Type B pancreatic cell (in vitro differentiated cells): ENCODE data around the gene OPRM1. TPM values are rescaled to one million over a fixed set of nuclear protein-coding genes. Genes with fewer than 3 reads are reported as not detected.

ENCODE experiments used
- DNase-seq: peaks from one replicate; pipeline ENCODE4 v3.0.0; 2021; ENCODE audit warnings: mixed read lengths; ENCODE audit not compliant: unreplicated experiment; ENCODE audit errors: extremely low spot score
- H3K27ac Mint-ChIP-seq: 2 replicates; pipeline ENCODE4 v1.8.0; 2021; ENCODE audit warnings: mild to moderate bottlenecking, mixed read lengths
- H3K27me3 Mint-ChIP-seq: 2 replicates; pipeline ENCODE4 v1.8.0; 2021; ENCODE audit warnings: mixed read lengths
- H3K36me3 Mint-ChIP-seq: 2 replicates; pipeline ENCODE4 v1.8.0; 2021; ENCODE audit warnings: mixed read lengths
- H3K4me1 Mint-ChIP-seq: one replicate; pipeline ENCODE4 v1.8.0; 2021; ENCODE audit warnings: mixed read lengths; ENCODE audit not compliant: unreplicated experiment
- H3K4me3 Mint-ChIP-seq: 2 replicates; pipeline ENCODE4 v1.8.0; 2021; ENCODE audit warnings: mild to moderate bottlenecking, mixed read lengths
- H3K9me3 Mint-ChIP-seq: 2 replicates; pipeline ENCODE4 v1.8.0; 2021; ENCODE audit warnings: mixed read lengths
- total RNA-seq: library from RNA; stranded (reverse); gene quantifications from 2 replicates; pipeline ENCODE4 v1.2.1, GENCODE V29; 2021; ENCODE audit warnings: low replicate concordance
- TF ChIP-seq, protein P1 (sequence below): fragments of 200-600 bp; sonication (generic); conservative IDR thresholded peaks from 2 replicates; pipeline ENCODE4 v1.5.0; 2021; ENCODE audit warnings: antibody characterized with exemption, mild to moderate bottlenecking

Gene OPRM1
- total RNA-seq, 1 donor from 2014 or later: not detected

DNA sequence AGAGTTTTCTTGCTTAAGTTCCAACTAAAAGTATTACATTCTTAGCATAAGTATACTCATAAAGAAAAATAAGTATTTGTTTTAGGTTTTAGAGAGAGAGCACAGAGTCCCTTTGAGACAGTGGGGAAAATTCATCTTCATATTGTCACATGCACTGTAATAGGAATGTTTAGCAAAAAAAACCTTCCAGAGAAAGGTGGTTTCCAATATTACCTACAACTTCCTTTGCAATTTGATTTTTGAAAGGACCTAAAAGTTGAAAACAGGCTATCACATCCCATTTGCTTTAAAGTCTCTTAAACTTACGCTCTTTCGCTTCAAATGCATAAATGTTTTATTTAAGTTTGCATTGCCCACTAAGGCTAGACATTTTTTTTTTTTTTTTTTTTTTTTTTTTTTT is 86.4 kb downstream of the OPRM1 start:
- Mint-ChIP-seq H3K4me1 (peaks cover 7% of the 10 kb centered on the region), H3K36me3 (no peaks in the 10 kb centered on the region), H3K4me3 (no peak overlapping the region), H3K9me3 (no peaks in the 10 kb centered on the region), H3K27ac (no peak overlapping the region), H3K27me3 (peaks cover 6% of the 10 kb centered on the region)
- no peak for DNase-seq
- TF ChIP-seq, protein P1, sequence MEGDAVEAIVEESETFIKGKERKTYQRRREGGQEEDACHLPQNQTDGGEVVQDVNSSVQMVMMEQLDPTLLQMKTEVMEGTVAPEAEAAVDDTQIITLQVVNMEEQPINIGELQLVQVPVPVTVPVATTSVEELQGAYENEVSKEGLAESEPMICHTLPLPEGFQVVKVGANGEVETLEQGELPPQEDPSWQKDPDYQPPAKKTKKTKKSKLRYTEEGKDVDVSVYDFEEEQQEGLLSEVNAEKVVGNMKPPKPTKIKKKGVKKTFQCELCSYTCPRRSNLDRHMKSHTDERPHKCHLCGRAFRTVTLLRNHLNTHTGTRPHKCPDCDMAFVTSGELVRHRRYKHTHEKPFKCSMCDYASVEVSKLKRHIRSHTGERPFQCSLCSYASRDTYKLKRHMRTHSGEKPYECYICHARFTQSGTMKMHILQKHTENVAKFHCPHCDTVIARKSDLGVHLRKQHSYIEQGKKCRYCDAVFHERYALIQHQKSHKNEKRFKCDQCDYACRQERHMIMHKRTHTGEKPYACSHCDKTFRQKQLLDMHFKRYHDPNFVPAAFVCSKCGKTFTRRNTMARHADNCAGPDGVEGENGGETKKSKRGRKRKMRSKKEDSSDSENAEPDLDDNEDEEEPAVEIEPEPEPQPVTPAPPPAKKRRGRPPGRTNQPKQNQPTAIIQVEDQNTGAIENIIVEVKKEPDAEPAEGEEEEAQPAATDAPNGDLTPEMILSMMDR: no peak

DNA sequence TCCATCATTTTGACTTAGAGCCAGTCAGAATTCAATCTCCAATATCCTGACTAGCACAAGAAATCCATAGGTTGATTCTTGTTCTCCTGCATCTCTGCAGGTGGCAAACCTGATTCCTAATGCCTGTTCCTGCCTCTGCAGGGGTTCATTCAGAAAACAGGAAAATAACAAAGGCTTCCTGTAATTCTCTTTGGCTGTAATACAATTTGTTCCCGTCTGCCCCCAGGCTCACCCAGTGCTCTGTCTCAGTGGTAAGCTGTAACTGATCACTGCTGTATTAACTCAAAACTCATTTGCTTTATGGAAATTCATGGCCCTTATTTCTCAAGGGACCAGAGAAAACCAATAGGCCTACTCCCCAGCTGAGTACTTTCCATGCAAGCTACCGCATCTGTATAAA is 88.6 kb downstream of the OPRM1 start:
- Mint-ChIP-seq H3K36me3 (no peaks in the 10 kb centered on the region), H3K27ac (no peak overlapping the region), H3K9me3 (no peaks in the 10 kb centered on the region), H3K4me1 (peaks cover 7% of the 10 kb centered on the region), H3K27me3 (peaks cover 3% of the 10 kb centered on the region), H3K4me3 (no peak overlapping the region)
- DNase-seq: no peak
- TF ChIP-seq, protein P1: no peak

DNA sequence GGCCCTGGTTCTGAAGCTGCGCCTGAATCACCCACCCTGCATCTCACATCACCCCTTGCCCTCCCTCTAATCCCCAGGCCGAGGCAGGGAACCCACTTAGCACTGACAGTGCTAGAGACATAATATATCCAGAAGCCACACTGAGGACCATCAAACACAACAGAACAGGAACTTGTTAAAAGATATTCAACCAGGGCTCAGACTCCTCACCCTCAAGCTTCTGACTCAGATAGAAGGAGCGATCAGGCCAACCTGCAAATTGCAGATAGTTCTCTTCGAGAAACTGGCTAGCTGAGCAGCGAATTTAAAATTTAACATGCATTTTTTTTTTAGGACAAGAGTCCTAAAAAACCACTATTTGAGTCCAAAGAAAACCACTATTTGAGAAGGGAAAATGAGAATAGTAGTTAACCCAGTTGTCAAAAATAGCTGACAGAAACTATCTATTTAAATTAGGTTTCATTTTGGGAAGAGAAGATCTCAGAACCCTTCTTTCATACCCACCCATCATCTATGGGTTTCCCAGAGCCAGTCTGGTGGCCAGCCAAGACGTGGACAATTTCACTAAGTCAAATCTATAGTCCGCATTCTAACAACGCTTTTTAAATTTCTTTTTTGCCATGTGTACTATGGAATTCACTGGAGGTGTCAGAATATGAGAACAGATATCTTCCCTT is 95.6 kb downstream of the OPRM1 start:
- Mint-ChIP-seq H3K4me3 (no peak overlapping the region), H3K36me3 (no peaks in the 10 kb centered on the region), H3K9me3 (no peaks in the 10 kb centered on the region), H3K27me3 (no peaks in the 10 kb centered on the region), H3K4me1 (no peaks in the 10 kb centered on the region), H3K27ac (no peak overlapping the region)
- TF ChIP-seq, protein P1: no peak
- no peak for DNase-seq

DNA sequence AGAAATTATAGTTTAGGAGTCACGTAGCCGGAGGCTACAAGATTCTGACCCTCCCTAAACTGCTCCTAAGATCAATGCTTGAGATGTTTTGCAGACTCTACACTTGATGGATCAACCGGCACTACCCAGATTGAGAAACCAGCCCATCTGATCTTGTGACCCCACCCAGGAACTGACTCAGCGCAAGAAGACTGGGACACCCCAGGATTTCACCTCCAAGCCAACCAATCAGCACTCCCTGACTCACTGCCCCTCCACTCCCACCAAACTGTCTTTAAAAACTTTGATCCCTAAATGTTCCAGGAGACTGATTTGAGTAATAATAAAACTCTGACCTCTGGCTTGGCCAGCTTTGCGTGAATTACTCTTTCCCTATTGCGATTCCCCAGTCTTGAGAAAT is 99.8 kb downstream of the OPRM1 start:
- Mint-ChIP-seq H3K4me3 (no peak overlapping the region), H3K9me3 (no peaks in the 10 kb centered on the region), H3K27me3 (no peaks in the 10 kb centered on the region), H3K27ac (no peak overlapping the region), H3K36me3 (no peaks in the 10 kb centered on the region), H3K4me1 (no peaks in the 10 kb centered on the region)
- TF ChIP-seq, protein P1: no peak
- no peak for DNase-seq

DNA sequence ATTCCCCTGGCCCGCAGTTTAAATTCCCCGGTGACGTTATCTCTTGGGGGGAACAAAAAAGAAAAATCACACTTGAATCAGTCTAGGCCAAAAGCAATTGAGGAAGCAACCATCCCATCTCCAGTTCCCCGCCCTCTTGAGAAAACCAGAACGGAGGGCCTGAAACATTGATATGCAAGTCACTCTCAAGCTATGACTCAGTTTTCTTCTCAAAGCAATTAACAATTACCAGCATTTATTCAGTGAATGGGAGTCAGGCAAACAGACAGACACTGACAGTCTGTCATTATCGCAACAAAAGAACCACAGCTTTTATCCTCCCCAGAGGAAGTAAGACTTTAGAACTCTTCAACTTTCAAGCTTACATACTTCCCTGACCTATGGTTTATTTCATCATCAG is 100.9 kb downstream of the OPRM1 start:
- TF ChIP-seq, protein P1: no peak
- H3K4me3 Mint-ChIP-seq: no peak overlapping the region
- no peaks in the 10 kb centered on the region for H3K36me3 Mint-ChIP-seq
- H3K27me3 Mint-ChIP-seq: no peaks in the 10 kb centered on the region
- no peaks in the 10 kb centered on the region for H3K4me1 Mint-ChIP-seq
- H3K9me3 Mint-ChIP-seq: no peaks in the 10 kb centered on the region
- DNase-seq: no peak
- no peak overlapping the region for H3K27ac Mint-ChIP-seq

DNA sequence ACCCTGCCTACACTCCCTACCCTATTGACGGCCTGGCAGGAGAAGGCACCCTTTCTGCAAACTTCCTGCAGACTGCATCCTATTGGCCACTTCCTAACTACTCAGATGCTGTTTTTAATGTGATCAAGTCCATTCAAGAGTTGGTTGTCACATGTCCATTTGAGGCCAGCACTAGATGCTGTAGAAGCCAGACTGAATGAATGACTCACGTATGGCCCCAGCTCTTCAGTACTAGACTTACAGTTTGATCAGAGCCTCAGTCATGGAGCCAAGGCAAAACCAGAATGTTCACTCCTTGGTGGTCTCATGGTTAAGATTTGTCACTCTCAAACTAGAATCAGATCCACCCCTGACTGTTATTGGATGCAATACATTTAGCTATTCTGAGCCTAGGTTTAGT is 101.7 kb downstream of the OPRM1 start:
- H3K27ac Mint-ChIP-seq: no peak overlapping the region
- no peaks in the 10 kb centered on the region for H3K27me3 Mint-ChIP-seq
- DNase-seq: no peak
- TF ChIP-seq, protein P1: no peak
- no peaks in the 10 kb centered on the region for H3K36me3 Mint-ChIP-seq
- no peaks in the 10 kb centered on the region for H3K9me3 Mint-ChIP-seq
- no peaks in the 10 kb centered on the region for H3K4me1 Mint-ChIP-seq
- H3K4me3 Mint-ChIP-seq: no peak overlapping the region
